Ovary (tissue), 9 donors: ENCODE data around the gene CDC42BPB. TPM values are rescaled to one million over a fixed set of nuclear protein-coding genes. Genes with fewer than 3 reads are reported as not detected.

Experiments used
- DNase-seq, 5 donors: peaks; one replicate each; pipeline ENCODE4 v3.0.0-alpha.2; 2019 to 2020
- H3K27ac ChIP-seq, 2 donors: fragments of 200-600 bp; one replicate each; pipeline versions ENCODE4 v1.5.1 to v1.8.0; 2019 to 2022
- H3K27me3 ChIP-seq: fragments of 200-600 bp; one replicate; pipeline ENCODE4 v1.8.0; 2022
- H3K36me3 ChIP-seq: fragments of 200-600 bp; sonication (generic); one replicate; pipeline ENCODE4 v1.5.1; 2019
- H3K4me1 ChIP-seq: one replicate; pipeline ENCODE4 v1.8.1; 2013; ENCODE audit warnings: mild to moderate bottlenecking, moderate library complexity; ENCODE audit not compliant: insufficient read depth
- H3K4me3 ChIP-seq: fragments of 200-600 bp; sonication (generic); one replicate; pipeline ENCODE4 v1.5.1; 2017
- H3K9me3 ChIP-seq, 2 donors: fragments of 200-600 bp in 1 of 2; sonication (generic) in 1 of 2; one replicate each; pipeline versions ENCODE4 v1.5.1 to v1.8.1; 2013 to 2019; ENCODE audit warnings: mild to moderate bottlenecking in 1 of 2, moderate library complexity in 1 of 2
- CTCF ChIP-seq, 3 donors: fragments of 450-650 bp in 2 of 3; fragments of 200-600 bp in 1 of 3; IDR thresholded peaks; one replicate each; pipeline versions ENCODE4 v1.5.1 to v1.8.0; 2016 to 2022; ENCODE audit warnings: antibody characterized with exemption in 3 of 3, mild to moderate bottlenecking in 1 of 3
- EP300 ChIP-seq: sonication (generic); formaldehyde crosslinking; IDR thresholded peaks from one replicate; pipeline ENCODE4 v1.6.1; 2017; ENCODE audit warnings: antibody characterized with exemption
- POLR2A ChIP-seq: fragments of 450-650 bp; IDR thresholded peaks from one replicate; pipeline ENCODE4 v1.6.1; 2017; ENCODE audit warnings: antibody characterized with exemption, mild to moderate bottlenecking, moderate library complexity
- WGBS, 3 donors: extraction: QIAGEN DNeasy Blood & Tissue Kit in 1 of 3; methylation state at CpG; one replicate each; pipeline versions ENCODE4 v1.1.5 to v1.1.7; 2013 to 2017; 5-methylcytosine and 5-hydroxymethylcytosine counted together
- intact Hi-C, 4 donors: fragments of 100-400 bp; cut with DNase I; formaldehyde crosslinking; loops; one replicate each; pipeline versions ENCODE4 v1.11.0 to v1.15.1; 2022 to 2023
- polyA plus RNA-seq, 2 donors: library from polyadenylated mRNA; stranded (reverse); fragments of 200-250 nt in 1 of 2; fragments of 350-450 nt in 1 of 2; fragmentation: Illumina TruSeq in 1 of 2; extraction: RNeasy Lipid Tissue Mini Kit (QIAGEN cat#74804) in 1 of 2; gene quantifications; one replicate each; pipeline ENCODE4 v1.2.3, GENCODE V29; 2013 to 2014
- total RNA-seq, 7 donors: library from RNA; depleted of rRNA in 2 of 7; stranded (reverse); fragments of >200 nt in 2 of 7; fragmentation: NEBNext Ultra II Directional in 3 of 7; extraction: Animal tissue kit (Norgen Biotek cat#: 25700) in 3 of 7; gene quantifications; one replicate each; pipeline versions ENCODE4 v1.1.0 to v1.2.4, GENCODE V29; 2016 to 2023
- donor health status: DM: no; HTN: no; CAD: no; lungs with moderate emphysema.
- donor health status: DM: no; HTN: no; CAD: no.
- donor health status: Bipolar disorder and iron deficiency.
- donor health status: DM: yes; HTN: yes; CAD: no.
- donor health status: DM: no; HTN: no; CAD: no.
- donor health status: DM: yes; HTN: yes; CAD: no.

Gene CDC42BPB
- total and polyA plus RNA-seq, 9 donors, result 50.0 to 103 (median 75.1) TPM

DNA sequence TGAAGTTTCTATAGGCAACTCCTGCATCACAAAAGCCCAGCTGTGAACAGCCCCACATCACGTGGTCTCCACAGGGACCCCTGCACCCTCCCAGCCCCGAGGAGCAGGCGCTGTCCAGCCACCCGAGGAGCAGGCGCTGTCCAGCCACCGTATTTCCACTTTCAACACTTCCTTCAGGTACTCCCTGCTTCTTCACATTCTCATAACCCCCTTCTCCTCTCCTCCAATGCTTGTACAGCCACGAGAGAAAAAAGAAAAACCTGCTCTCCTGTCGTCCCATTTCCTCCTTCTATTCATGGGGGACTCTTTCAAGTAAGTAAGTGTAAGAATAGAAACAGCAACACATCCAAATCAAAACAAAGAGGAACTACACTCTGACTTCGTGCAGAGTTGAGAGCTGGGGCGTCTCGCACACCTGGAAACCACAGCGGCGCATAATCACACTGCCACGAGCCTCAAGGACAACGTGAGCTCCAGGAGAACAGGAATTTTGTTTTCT is 11.9 kb downstream of the CDC42BPB start:
- Histone ChIP-seq H3K4me1 (peaks cover 9% of the 10 kb centered on the region), H3K27ac (no peak overlapping the region), H3K36me3 (no peaks in the 10 kb centered on the region), H3K27me3 (no peaks in the 10 kb centered on the region), H3K4me3 (no peak overlapping the region), H3K9me3 (peaks cover 0 to 6% of the 10 kb centered on the region in 2 donors)
- TF ChIP-seq CTCF (IDR thresholded peaks at IDR 0.05), result no peak
- TF ChIP-seq EP300, result no peak
- TF ChIP-seq POLR2A, result no peak
- intact Hi-C loops, result no loop called here
- WGBS, 3 donors, result 8 to 18% (median 11%) methylated on average over 15 of the region's 15 CpGs
- no peak for DNase-seq

DNA sequence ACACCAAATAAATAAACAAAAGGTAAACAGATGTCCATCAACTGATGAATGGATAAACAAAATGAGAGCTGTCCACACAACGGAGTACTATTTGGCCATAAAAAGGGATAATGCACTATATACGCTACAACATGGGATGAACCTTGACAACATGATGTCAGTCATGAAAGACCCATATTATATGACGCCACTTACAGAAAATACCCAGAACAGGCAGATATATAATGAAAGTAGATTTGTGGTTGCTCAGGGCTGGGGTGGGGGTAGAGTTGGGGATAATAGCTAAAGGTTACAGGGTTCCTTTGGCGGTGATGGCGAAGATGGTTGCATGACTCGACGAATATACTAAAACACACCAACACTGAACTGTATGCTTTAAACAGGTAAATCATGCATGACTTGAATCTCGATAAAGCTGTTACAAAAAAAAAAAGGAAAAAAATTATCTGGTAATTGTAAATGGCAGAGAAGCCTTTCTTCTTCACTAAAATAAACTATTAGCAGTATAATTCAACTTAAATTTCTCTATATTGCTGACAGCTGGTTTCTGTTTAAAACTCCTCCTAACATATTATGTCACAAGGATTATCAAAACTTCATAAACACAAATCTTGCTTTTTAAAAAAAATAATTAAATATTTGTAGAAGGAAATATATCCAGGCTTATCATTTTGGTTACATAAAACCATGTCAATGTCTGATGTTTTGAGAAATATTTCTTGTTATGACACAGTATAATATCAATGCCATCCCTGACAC is 13.9 kb downstream of the CDC42BPB start:
- intact Hi-C loops, result no loop called here
- no peak overlapping the region for H3K4me3 ChIP-seq
- H3K4me1 ChIP-seq, result peaks cover 9% of the 10 kb centered on the region
- H3K36me3 ChIP-seq, result no peaks in the 10 kb centered on the region
- peaks cover 0 to 6% of the 10 kb centered on the region in 2 donors for H3K9me3 ChIP-seq
- DNase-seq, result no peak
- 92 to 94% (median 94%) methylated on average over 8 of the region's 8 CpGs for WGBS, 3 donors
- TF ChIP-seq CTCF (IDR thresholded peaks at IDR 0.05) (no peak), EP300 (no peak), POLR2A (no peak)
- no peaks in the 10 kb centered on the region for H3K27me3 ChIP-seq
- H3K27ac ChIP-seq, result no peak overlapping the region

- intact Hi-C loops, result no loop called here
Measured at GRCh38 chr14:103041464-103041863, 15.9 kb downstream of the CDC42BPB start.

GRCh38 chr14:103033681-103034096 is 23.7 kb downstream of the CDC42BPB start:
- Histone ChIP-seq H3K4me1 (peaks cover 6% of the 10 kb centered on the region), H3K4me3 (no peak overlapping the region), H3K9me3 (no peaks in the 10 kb centered on the region), H3K27me3 (no peaks in the 10 kb centered on the region), H3K27ac (no peak overlapping the region), H3K36me3 (no peaks in the 10 kb centered on the region)
- no peak for DNase-seq
- intact Hi-C loops, result no loop called here
- WGBS, 3 donors, result 62 to 77% (median 71%) methylated on average over 6 of the region's 6 CpGs
- TF ChIP-seq EP300 (no peak), CTCF (IDR thresholded peaks at IDR 0.05) (no peak), POLR2A (no peak)

More at GRCh38 chr14:103041464-103041863, 15.9 kb downstream of the CDC42BPB start:
- no peak overlapping the region for H3K27ac ChIP-seq
- H3K36me3 ChIP-seq, result no peaks in the 10 kb centered on the region
- H3K27me3 ChIP-seq, result no peaks in the 10 kb centered on the region
- no peak for DNase-seq
- 96 to 98% (median 98%) methylated on average over 18 to 20 of the region's 20 CpGs for WGBS, 3 donors
- H3K9me3 ChIP-seq, result peaks cover 0 to 6% of the 10 kb centered on the region in 2 donors
- peaks cover 9% of the 10 kb centered on the region for H3K4me1 ChIP-seq
- TF ChIP-seq POLR2A (no peak), EP300 (no peak), CTCF (IDR thresholded peaks at IDR 0.05) (no peak)
- no peak overlapping the region for H3K4me3 ChIP-seq
